Measurements from ENCODE around the gene SDR9C7. TPM values are rescaled to one million over a fixed set of nuclear protein-coding genes. Genes with fewer than 3 reads are reported as not detected.
"Not testable (repeated sequence)": the region's sequence is repeated elsewhere in the genome, so short reads cannot be mapped to it uniquely, and the experiment has no call there.

SDR9C7 gene
- total RNA-seq, 1 donor from 2014 or later = not detected

GRCh38 chr12:56928262-56928661 lies 5.9 kb downstream of the SDR9C7 start:
- DNase-seq (no peak), ATAC-seq (ENCODE audit: low read depth) (no peak)
- no peak for TF ChIP-seq CTCF (IDR thresholded peaks at IDR 0.05)
- CTCF ChIA-PET = no interaction called here
- Mint-ChIP-seq H3K9me3 (no peaks in the 10 kb centered on the region), H3K27ac (no peak overlapping the region), H3K27me3 (peaks cover 9% of the 10 kb centered on the region), H3K36me3 (ENCODE audit: low read depth) (no peaks in the 10 kb centered on the region), H3K4me3 (no peak overlapping the region), H3K4me1 (peaks cover 4% of the 10 kb centered on the region)
- intact Hi-C loops (cut with micrococcal nuclease) = no loop called here
- POLR2A ChIA-PET = no interaction called here

DNA sequence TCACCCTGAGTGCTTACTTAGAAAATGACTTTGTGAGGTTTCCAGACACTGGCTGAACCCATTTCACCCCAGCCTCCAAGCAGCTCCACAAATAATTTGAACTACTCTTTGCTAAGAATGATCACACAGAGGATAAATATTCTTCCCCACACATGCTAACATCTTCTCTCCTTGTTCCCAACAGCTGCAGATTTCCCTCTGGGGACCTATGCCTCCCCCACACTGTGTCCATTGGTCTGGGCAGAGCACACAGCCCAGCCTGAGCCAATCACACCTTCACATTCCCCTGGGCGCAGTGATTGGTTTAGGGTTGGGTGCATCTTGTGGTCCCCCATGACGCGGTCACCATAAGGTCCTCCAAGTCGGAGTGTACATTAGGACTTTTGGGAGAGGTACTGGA lies 6.9 kb downstream of the SDR9C7 start:
- ATAC-seq (ENCODE audit: low read depth) = no peak

DNA sequence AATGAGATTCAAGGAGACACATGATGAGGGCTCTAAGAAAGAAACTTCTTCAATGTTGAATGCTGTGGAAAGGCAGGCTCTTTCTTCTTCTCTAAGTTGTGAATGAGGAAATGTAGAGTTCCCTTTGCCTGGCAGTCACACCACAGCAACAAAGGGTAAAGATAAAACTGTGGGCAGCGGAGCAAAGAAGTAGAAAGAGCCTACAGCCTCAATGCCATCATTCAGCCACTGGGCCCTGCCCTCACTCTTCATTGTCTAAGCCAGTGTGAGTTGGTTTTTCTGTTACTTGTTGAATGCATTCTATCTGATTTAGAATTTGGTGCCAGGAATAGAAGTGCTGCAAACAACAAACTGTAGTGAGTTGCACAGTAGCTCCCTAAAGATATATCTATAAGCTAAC lies 12.2 kb downstream of the SDR9C7 start:
- no peaks in the 10 kb centered on the region for H3K36me3 Mint-ChIP-seq (ENCODE audit: low read depth)
- no peak for TF ChIP-seq CTCF (IDR thresholded peaks at IDR 0.05)
- ATAC-seq (ENCODE audit: low read depth) = no peak
- H3K4me3 Mint-ChIP-seq = no peak overlapping the region
- H3K27ac Mint-ChIP-seq = no peak overlapping the region
- no peaks in the 10 kb centered on the region for H3K4me1 Mint-ChIP-seq
- peaks cover 12% of the 10 kb centered on the region for H3K9me3 Mint-ChIP-seq
- DNase-seq = no peak
- POLR2A ChIA-PET = no interaction called here
- peaks cover 14% of the 10 kb centered on the region for H3K27me3 Mint-ChIP-seq
- CTCF ChIA-PET = no interaction called here
- intact Hi-C loops (cut with micrococcal nuclease) = no loop called here

More for the DNA sequence above, 6.9 kb downstream of the SDR9C7 start:
- POLR2A ChIA-PET = no interaction called here
- Mint-ChIP-seq H3K9me3 (no peaks in the 10 kb centered on the region), H3K27ac (no peak overlapping the region), H3K4me3 (no peak overlapping the region), H3K36me3 (ENCODE audit: low read depth) (no peaks in the 10 kb centered on the region), H3K27me3 (peaks cover 9% of the 10 kb centered on the region), H3K4me1 (peaks cover 4% of the 10 kb centered on the region)
- CTCF ChIA-PET = no interaction called here
- no peak for TF ChIP-seq CTCF (IDR thresholded peaks at IDR 0.05)
- intact Hi-C loops (cut with micrococcal nuclease) = no loop called here
- DNase-seq = no peak

DNA sequence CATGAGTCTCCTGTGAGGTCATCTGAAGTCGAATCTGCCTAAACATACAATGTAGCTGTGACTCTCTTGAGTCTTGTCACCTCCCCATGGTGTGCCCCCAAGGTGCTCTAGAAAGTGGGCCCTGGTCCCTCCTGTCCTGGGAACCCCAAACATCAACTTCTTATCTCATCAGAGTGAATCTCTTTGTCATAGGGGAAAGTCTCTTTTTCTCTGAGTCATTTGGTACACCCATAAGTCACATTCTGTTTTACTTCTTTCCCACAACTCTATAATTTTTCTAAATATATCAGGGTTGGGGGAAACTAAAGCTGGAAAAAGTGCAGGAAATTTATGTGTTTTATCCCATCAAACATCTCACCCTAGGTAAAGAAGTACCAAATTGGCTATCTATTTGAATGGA lies 12.9 kb downstream of the SDR9C7 start:
- peaks cover 12% of the 10 kb centered on the region for H3K9me3 Mint-ChIP-seq
- intact Hi-C loops (cut with micrococcal nuclease) = no loop called here
- no peak overlapping the region for H3K27ac Mint-ChIP-seq
- CTCF ChIA-PET = no interaction called here
- peaks cover 14% of the 10 kb centered on the region for H3K27me3 Mint-ChIP-seq
- no peaks in the 10 kb centered on the region for H3K4me1 Mint-ChIP-seq
- TF ChIP-seq CTCF (IDR thresholded peaks at IDR 0.05) = no peak
- DNase-seq = no peak
- no peak for ATAC-seq (ENCODE audit: low read depth)
- POLR2A ChIA-PET = no interaction called here
- H3K36me3 Mint-ChIP-seq (ENCODE audit: low read depth) = no peaks in the 10 kb centered on the region
- no peak overlapping the region for H3K4me3 Mint-ChIP-seq

GRCh38 chr12:56918139-56918538 lies 16.1 kb downstream of the SDR9C7 start:
- POLR2A ChIA-PET; H3K36me3 Mint-ChIP-seq (ENCODE audit: low read depth); H3K27me3 Mint-ChIP-seq; intact Hi-C loops (cut with micrococcal nuclease); H3K4me1 Mint-ChIP-seq; DNase-seq; ATAC-seq (ENCODE audit: low read depth); CTCF ChIA-PET; H3K27ac Mint-ChIP-seq; H3K4me3 Mint-ChIP-seq: not testable (repeated sequence)
- H3K9me3 Mint-ChIP-seq = peaks cover 12% of the 10 kb centered on the region

GRCh38 chr12:56916996-56917333 lies 17.2 kb downstream of the SDR9C7 start:
- POLR2A ChIA-PET = no interaction called here
- ATAC-seq (ENCODE audit: low read depth) (no peak), DNase-seq (no peak)
- no peak overlapping the region for H3K4me3 Mint-ChIP-seq
- CTCF ChIA-PET = no interaction called here
- no peaks in the 10 kb centered on the region for H3K36me3 Mint-ChIP-seq (ENCODE audit: low read depth)
- peaks cover 11% of the 10 kb centered on the region for H3K27me3 Mint-ChIP-seq
- TF ChIP-seq CTCF (IDR thresholded peaks at IDR 0.05) = no peak
- intact Hi-C loops (cut with micrococcal nuclease) = no loop called here
- peaks cover 13% of the 10 kb centered on the region for H3K9me3 Mint-ChIP-seq
- H3K4me1 Mint-ChIP-seq = no peaks in the 10 kb centered on the region
- H3K27ac Mint-ChIP-seq = peak overlapping the region; percentile 43
